Measurements from ENCODE around the gene TMTC4.

- no peak for TF ChIP-seq CTCF (IDR thresholded peaks at IDR 0.05; ENCODE audit: low read depth, low read length)
- no peak for TF ChIP-seq POLR2A (IDR thresholded peaks at IDR 0.05; ENCODE audit: extremely low read depth, insufficient read length)
- no peak for TF ChIP-seq MYC (IDR thresholded peaks at IDR 0.05; ENCODE audit: low read depth, low read length)
- TF ChIP-seq MAX (IDR thresholded peaks at IDR 0.05; ENCODE audit: low read depth, low read length), result no peak
Measured at GRCh38 chr13:100671389-100672182, 3.0 kb downstream of the TMTC4 start.

All from NB4 (cell line).